HG03135 (cell line): ENCODE results near the gene PSMC2.
A peak's percentile ranks its signal among the peaks of the same experiment; 100 is the strongest.

Experiments used
- ATAC-seq: cut with Tn5 transposase; IDR thresholded peaks from one replicate; pipeline ENCODE4 v1.9.1; 2021; ENCODE audit warnings: mild to moderate bottlenecking, moderate library complexity; ENCODE audit not compliant: unreplicated experiment

Gene PSMC2

DNA sequence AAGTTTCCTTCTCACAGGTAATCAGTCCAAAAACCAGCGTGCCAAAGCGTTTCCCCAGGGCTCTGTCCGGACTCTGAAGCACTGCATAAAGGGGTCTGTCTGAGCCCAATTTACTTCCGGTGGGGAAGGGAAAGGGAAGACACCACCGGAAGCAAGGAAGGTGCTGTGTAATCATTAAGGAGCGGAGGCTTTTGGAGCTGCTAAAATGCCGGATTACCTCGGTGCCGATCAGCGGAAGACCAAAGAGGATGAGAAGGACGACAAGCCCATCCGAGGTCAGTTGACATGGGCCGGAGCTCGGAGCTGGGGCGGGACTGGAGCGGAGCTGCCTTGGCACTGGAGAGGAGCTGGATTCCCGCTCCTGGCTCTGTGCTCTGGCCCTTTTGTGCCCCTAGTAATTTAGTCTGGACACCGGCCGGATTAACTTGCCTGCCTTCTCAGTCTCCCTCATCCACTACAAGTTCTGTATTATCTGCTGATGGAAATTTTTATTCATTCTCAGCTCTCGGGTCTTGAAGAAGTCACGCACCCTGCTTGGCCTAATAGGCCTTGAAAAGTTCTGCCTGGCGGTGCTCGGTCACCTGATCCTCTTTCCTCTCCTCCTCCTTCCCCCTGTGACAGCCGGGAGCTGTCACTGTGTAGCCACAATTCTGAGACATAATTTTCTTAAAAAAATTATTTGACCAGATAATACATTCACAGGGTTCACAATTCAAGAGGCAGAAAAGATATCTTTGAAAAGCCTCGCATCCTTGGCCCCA is at the start of gene PSMC2:
PSMC2 (plus strand) TSS at position 137 of the 761 bp plus-strand sequence; CDS start at position 206, 69 bp downstream.
- ATAC-seq, result peak; percentile 74

DNA sequence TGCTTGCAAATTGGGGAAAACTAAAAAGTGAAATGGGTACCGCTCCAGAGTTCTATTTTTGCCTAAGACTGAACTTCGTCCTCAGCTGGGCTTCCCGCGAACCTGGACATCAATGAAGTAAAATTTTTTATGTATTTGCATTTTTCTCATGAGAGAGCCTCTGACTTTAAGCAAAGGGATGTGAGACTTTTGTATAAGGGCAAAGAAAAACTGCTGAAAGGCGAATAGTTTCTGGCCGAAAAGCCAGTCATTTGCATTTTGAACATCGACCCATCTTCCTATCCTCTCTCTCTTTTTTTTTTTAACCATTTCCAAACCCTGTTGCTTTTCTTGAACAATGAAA is 49.6 kb upstream of the PSMC2 start:
- peak; percentile 23 for ATAC-seq

DNA sequence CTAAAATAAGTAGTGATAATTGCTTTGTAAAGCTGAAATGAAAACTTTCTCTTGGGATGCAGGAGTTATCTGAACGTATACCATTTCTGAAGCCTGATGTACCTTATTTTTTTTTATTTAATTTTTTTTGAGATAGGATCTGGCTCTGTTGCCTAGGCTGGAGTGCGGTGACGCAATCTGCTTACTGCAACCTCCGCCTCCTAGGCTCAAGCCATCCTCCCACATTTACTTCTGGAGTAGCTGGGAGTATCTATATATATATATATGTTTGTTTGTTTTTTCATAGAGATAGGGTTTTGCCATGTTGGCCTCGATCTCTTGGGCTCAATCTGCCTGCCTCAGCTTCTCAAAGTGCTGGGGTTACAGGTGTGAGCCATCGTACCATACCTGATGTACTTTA is 47.8 kb upstream of the PSMC2 start:
- no peak for ATAC-seq

DNA sequence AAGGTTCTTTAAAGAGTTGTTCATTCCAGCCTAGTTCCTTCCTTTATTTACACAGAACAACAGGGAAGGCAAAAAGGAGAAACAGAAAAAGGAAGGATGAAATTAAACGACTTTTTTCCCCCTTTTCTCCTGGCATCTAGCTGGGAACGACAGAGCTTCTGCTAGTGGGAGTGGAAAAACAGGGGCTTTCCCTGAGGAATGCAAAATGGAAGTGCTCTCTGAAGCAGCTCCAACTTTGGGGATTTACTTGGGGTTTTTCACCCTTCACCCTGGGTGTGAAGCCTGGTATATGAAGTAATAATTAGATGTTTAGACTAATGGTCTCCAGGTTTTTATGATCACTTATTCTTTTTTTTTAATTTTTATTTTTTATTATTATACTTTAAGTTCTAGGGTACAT is 46.0 kb upstream of the PSMC2 start:
- no peak for ATAC-seq

DNA sequence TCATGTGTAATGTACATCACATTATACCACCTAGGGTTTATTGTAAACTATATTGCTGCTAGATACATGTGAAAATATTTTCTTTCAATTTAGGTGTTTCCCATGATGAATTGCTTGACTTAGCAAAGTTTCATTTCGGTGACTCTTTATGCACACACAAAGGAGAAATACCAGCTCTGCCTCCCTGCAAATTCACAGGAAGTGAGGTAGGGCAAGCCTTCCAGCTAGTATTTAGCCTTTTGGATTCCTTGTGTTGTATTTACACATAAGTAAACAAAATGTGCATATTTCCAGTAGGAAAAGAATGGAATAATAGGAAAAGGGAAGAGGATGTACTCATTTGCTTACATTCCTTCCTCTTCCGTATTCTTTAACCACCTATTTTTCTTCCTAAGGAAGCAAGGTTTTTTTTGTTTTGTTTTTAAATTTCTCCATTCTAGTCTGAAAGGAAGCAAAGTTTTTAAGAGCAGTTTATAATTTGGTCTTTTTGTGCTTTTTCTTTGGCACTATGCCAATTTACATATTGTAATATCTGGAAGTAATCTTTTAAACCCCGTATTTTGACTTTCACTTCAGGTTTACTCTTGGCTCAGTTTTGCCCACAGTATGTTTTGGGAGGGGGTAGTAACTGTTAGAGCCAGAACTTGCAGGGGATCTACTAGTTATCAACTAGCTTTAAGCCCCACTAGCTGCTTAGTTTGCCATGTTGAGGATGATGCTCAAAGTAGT is 39.8 kb upstream of the PSMC2 start:
- no peak for ATAC-seq

DNA sequence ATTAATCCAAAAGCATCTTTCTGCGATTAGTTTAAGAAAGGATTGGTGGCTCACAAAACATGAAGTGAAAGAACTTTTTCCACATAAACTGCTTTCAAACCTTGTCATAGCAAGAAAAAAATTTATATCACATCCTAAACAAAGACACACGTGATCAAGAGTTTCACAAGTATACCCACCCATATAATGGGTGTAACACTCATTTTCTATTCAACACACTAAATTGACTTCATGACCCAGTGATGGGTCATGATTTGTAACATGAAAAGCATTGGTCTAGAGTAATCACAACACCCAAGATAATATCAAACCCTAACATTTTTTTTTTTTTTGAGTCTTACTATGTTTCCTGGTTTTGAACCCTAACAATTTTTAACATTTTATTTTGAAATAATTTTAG is 32.6 kb upstream of the PSMC2 start:
- ATAC-seq, result no peak

DNA sequence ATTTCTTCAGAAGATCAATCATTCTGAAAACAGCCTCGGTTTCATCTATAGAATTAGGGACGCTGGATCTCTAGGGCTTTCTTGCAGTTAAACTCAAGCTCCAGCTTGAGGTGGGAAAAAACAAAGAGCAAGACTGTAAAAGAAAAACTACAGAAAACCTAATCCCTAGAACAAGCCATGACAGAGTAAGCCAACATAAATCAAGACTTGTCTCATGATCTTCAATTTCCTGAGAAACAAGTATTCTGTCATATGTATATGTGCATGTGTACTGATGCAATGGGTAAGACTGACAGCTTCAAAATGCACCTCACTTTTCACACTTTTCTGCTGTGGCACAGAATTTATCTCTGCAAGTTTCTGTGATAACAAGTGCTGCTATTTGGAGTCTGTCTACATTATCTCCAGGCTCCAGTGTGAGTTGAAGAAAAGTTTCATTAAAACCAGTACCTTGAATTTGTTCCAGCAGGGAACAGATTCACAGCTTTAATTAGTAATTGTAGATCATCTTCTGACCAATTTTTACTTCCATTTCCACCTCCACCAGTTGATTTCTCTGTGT is 31.0 kb upstream of the PSMC2 start:
- ATAC-seq, result no peak

DNA sequence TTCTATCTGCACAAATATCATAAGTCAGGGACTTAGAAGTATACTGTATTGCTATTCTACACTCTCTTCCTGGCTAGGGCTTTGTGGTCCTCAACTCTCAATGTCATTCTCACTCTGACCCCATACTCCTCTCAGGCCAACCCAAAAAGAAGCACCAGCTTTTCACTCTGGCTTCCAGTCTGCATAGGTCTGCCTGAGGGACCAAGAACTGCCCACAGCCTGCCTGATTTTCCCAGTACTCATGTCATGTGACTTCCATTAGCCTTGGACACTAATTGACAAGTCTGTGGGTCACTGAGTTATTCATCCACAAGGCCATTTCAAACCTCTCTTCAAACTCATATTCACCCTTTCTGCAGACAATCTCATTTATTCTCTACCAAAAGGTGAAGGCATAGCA is 30.4 kb upstream of the PSMC2 start:
- no peak for ATAC-seq

DNA sequence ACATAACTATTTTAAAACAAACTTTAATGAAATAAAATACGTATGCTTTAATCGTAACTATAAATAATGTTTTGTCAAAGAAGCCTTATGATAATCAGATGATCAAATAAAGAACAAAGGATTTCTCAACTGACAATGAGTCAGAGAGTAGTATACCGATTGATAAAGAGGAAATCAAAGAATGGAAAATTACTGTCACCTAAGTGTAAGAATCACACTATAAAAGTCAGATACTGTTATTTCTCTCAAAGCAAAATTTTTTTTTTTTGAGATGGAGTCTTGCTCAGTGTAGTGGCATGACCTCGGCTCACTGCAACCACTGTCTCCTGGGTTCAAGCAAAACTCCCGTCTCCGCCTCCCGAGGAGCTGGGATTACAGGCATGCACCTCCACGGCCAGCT is 21.7 kb upstream of the PSMC2 start:
- no peak for ATAC-seq

DNA sequence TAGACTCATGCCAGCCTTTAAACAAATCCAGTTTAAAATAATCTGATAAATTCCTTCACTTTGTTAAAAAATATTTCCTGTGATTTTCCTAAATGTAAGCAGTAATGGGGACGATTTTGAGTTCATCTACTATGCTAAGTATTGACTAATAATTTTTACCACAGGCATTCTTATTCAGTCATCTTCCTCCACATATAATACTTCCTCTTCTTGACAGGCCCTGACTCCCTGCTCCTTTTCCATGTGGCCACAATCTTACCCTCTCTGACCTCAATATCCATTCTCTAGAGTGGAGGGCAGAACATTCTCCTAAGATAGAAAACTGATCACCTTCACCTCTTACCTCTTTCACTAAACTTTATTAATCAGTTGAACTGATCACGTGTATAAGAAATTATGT is 10.7 kb upstream of the PSMC2 start:
- no peak for ATAC-seq

DNA sequence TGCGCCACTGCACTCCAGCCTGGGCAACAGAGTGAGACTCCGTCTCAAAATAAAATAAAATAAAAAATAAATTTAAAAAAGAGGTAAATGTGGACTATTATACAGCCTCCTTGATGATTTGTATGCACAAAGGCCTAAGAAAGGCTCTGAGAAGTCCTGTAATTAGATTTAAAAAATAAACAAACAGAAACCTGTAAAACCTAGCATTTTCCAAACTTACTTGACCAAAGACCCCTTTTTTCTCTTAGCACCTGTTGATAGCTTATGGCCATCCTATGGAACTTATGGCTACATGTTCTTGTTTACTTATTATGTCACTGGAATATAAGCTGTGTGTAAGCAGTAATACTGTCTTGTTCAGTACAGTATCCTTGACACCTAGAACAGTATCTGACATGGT is 8.6 kb upstream of the PSMC2 start:
- ATAC-seq, result no peak

DNA sequence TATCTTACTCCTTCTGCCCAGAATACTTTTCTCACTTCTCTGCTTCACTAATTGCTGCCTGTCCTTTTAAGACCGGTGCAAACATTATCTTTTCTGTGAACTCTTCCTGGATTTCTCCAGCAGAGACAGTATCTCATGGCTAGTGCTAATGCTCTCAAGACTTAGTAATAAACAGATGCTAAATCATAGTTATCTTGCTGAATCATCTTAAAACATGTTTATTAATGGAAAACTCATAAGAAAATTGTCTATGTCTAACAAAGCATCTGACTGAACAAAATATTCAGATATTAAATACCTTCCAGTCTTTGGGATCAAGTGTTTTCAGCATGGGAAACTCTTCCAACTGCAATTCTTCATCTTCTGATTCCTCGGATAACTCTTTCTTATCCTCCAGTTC is 6.0 kb upstream of the PSMC2 start:
- ATAC-seq, result no peak

DNA sequence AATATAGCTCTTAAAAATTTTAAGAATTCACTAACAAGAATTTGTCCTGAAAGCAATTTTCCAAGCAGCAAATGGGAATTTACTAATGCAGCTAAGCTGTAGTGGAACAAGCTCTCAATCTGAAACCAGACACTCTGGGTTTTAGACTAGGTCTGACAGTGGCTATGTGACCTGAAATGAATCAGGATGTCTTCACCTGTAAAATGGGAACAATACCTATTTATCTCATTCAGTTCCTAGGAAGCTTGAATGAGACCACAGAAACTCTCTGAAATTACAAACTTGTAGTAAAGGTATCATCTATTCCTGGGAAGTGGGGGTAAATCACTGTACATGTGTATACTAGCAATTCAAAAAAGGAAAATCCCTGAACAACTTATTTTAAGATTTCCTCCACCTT is 4.1 kb upstream of the PSMC2 start:
- no peak for ATAC-seq

DNA sequence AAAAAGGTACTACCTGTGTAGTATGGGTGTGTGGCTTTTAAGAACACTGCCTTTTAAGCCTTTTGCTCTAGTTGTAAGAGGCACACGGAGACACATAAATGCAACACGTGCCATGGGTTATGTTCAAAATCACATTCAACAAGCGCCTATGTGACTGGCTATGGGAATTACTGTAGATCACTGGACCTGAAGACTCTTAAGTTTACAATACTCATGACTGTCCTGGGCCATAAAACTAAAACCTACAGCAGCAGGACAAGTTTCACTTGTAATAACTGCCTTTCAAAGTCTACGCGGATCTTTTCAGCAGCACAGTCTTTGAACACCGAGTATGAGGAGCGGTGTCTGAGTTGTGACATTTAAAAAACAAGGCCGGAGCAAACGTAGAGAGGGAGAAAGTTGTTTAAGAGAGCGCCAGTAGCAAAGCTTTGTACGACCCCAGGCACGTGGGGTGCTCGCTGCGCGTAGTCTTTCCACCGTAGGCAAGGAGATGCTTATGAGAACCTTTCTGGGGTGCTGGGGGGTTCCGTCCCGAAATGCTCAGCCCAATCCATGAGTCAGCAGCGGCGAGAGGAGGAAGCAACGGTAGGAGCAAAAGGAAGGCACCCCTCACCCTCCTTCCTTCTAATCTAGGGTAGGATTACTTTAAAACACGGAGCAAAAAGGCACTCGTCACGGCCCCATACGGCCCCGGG is 3.5 kb upstream of the PSMC2 start:
- peak; percentile 19 for ATAC-seq

DNA sequence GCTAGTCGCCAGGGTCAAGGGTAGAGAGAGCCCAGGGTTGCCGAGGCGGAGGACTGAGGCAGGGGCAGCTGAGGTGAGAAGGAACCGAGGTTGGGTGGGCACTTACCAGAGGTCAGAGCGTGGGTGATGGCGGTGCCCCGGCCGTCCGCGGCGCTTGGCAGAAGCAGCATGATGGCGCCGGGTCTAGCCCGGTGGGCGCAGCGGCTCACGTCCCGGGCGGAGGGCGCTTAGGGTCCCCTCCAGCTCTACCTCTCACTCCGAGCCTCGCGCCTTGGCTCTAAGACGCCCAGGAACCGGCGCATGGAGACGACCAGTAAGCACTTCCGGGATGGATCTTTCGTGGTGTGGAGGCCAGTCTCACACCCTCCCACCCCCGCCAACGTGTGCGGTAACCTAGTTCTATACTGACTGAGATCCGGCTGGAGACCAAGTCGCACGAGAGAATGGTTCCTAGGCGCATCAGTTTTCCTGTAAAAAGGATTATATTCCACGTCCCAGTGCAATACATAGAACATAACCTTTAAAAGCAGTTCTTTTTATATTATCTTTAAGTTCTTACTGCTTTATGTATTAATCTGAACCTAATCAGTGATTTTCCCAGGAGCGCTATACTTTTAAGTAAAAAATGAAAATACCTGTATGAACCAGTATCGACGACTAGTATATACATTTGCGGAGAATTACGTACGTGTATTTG is 2.8 kb upstream of the PSMC2 start, which contains the start of gene DNAJC2:
DNAJC2 (minus strand) TSS at position 315 of the 697 bp plus-strand sequence; CDS start at position 170, 145 bp downstream.
- peak; percentile 70 for ATAC-seq

DNA sequence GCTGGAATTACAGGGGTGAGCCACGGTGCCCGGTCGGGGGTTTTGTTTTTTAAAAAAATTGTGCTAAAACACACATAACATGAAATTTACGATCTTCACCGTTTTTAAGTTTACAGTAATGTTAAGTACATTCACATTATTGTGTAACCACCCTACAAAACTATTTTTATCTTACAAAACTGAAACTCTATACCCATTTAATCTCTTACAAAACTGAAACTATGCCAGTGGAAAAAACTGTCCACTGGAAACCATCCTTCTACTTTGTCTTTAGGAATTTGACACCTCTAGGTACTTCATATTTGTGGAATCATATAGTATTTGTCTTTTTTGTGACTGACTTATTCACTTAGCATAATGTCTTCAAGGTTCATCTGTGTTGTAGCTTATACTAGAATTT is 1.0 kb upstream of the PSMC2 start:
- ATAC-seq, result no peak

DNA sequence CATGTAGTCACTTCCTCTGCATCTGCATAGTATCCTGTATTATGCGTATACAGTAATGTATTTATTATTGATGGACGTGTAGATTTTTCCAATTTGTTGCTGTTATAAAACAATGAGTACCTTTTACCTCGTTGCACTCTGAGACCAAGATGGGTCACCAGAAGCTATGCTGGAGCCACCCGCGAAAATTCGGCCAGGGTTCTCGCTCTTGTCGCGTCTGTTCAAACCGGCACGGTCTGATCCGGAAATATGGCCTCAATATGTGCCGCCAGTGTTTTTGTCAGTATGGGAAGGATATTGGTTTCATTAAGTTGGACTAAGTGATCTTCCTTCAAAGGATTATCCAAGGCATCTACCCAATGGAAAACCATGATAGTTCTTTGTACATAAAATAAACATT is 1.0 kb downstream of the PSMC2 start:
- no peak for ATAC-seq

DNA sequence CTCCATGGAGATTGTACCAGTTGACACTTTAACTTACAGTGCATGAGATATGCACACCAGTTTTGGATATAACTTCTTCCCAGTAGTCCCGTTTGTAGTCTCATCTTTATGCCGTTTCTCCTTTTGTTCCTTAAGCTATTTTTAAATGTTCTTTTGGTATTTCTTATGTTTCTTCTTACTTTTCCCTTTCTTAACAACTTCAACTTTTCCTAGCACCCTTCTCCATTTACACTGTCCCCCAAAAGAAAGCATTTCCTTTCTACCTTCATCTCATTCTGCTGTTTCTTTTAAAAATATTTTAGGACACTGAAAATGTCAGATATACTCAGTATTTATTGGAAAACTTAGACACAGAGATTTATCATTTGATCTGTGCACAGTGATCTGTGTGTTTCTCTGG is 1.5 kb downstream of the PSMC2 start:
- no peak for ATAC-seq

DNA sequence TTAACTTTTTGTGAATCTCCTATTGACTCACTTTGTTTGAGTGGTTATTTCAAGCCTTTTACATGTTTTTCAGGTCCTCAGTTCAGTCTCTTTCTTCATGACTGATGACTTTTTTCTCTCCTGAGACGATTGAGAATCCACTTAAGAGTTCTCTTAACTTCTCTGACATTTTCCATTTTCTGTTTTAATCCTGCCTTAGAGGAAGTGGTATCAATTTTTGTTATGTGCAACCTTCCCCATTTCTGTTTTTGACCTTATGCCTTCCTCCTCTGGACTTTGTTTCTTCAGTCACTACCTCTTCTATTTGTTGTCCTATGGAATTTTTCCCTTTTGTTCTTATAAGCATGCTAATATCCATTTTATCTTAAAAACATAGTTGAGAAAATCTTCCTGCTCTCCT is 2.4 kb downstream of the PSMC2 start:
- ATAC-seq, result no peak

DNA sequence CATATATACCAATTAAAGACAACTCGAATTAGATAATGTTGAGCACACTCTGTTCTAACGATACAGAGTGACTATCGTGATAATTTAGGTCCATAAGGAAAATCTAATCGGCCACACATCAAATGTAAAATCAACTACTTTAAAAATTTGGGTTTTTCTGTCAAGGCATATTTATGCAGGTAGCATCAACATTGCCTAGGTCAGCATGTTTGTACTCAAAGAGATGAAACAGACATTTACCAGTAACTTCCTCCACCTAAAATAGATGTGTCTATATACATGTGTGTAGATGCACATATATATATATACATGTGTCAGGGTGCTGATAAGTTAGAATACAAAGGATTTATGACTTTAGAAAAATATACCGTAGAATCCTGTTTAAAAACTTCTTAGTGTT is 22.0 kb downstream of the PSMC2 start:
- ATAC-seq, result no peak
